ENCODE results near the gene PAEP. TPM values are rescaled to one million over a fixed set of nuclear protein-coding genes. Genes with fewer than 3 reads are reported as not detected.

The PAEP gene
- total RNA-seq (not detected), polyA plus RNA-seq (not detected)

DNA sequence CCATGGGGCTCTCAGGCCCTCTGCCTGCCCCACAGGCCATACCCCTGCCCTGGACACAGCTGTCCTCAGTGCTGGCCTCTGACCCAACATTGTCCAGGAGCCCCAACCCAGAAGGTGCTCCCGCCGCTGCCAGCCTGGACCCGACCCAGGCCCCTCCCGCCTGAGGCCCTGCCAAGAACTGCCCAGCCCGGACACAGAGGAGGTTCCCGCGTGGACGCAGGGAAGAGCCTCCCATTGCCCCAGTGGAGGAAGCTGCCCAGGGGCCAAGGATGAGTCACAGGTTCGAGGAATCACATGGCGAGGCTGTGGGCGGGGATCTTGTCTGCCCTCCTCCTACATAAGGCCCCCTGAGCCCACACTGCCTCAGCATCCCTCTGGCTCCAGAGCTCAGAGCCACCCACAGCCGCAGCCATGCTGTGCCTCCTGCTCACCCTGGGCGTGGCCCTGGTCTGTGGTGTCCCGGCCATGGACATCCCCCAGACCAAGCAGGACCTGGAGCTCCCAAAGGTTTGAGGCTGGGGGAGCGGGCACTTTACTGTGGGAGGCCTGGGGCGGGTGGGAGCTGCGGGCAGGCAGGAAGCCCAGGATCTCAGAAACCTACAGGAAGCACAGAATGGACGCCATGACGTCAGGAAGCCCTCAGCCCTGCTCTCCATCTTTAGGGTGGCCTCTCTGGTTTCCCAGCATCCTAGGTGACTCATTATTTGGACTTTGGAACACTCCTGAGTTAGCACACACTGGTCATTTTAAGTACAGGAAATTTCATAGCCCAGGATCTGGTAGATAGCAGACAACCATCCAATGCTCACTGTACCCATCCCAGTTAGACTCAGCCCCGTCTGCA lies at the start of gene PAEP:
Gene PAEP, plus strand, starts transcription at position 366 of the 844 bp plus-strand sequence.
- no peak for DNase-seq (ENCODE audit: low spot score)
- H3K4me1 ChIP-seq (ENCODE audit: control insufficient read depth in 4 of 4, insufficient read depth in 4 of 4, low read length in 3 of 4): no peaks in the 10 kb centered on the region
- no peak for TF ChIP-seq FOXA1 (IDR thresholded peaks at IDR 0.05)
- TF ChIP-seq, protein P1, sequence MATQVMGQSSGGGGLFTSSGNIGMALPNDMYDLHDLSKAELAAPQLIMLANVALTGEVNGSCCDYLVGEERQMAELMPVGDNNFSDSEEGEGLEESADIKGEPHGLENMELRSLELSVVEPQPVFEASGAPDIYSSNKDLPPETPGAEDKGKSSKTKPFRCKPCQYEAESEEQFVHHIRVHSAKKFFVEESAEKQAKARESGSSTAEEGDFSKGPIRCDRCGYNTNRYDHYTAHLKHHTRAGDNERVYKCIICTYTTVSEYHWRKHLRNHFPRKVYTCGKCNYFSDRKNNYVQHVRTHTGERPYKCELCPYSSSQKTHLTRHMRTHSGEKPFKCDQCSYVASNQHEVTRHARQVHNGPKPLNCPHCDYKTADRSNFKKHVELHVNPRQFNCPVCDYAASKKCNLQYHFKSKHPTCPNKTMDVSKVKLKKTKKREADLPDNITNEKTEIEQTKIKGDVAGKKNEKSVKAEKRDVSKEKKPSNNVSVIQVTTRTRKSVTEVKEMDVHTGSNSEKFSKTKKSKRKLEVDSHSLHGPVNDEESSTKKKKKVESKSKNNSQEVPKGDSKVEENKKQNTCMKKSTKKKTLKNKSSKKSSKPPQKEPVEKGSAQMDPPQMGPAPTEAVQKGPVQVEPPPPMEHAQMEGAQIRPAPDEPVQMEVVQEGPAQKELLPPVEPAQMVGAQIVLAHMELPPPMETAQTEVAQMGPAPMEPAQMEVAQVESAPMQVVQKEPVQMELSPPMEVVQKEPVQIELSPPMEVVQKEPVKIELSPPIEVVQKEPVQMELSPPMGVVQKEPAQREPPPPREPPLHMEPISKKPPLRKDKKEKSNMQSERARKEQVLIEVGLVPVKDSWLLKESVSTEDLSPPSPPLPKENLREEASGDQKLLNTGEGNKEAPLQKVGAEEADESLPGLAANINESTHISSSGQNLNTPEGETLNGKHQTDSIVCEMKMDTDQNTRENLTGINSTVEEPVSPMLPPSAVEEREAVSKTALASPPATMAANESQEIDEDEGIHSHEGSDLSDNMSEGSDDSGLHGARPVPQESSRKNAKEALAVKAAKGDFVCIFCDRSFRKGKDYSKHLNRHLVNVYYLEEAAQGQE (IDR thresholded peaks at IDR 0.05): no peak
- no peak for TF ChIP-seq YY1 (IDR thresholded peaks at IDR 0.05)
- no peak for TF ChIP-seq HNF4A (conservative IDR thresholded peaks at IDR 0.05)
- H3K36me3 ChIP-seq (ENCODE audit: control insufficient read depth in 4 of 4, insufficient read depth in 3 of 4, low read depth in 1 of 4, low read length in 3 of 4): no peaks in the 10 kb centered on the region
- H3K9me3 ChIP-seq (ENCODE audit: control insufficient read depth in 4 of 4, low read length in 3 of 4): peaks cover 0 to 3% (median 0%) of the 10 kb centered on the region in 4 donors
- H3K27me3 ChIP-seq (ENCODE audit: control insufficient read depth in 4 of 4, insufficient read depth in 4 of 4, low read length in 3 of 4): peaks cover 0 to 8% (median under 1%) of the 10 kb centered on the region in 4 donors
- H3K9ac ChIP-seq (ENCODE audit: low read depth in 1 of 2, low read length in 2 of 2): no peak within 1 kb of the TSS
- no peak within 1 kb of the TSS for H3K4me3 ChIP-seq (ENCODE audit: low read depth in 1 of 3, low read length in 3 of 3)
- WGBS: 87% methylated on average over 20 of the region's 20 CpGs
- H3K27ac ChIP-seq (ENCODE audit: low read depth in 1 of 2, low read length in 2 of 2): no peak within 1 kb of the TSS

DNA sequence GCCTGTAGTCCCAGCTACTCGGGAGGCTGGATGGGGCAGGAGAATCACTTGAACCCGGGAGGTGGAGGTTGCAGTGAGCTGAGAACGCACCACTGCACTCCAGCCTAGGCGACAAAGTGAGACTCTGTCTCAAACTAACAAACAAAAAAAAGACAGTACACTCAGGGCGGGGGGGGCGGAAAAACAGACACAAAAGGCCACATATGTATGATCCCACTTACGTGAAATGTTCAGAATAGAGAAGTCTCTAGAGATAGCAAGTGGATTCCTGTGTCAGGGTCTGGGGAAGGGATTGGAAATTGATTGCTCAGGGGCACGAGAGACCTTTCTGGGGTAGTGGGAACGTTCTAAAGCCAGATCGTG lies 49.3 kb upstream of the PAEP start:
- no peaks in the 10 kb centered on the region for H3K4me1 ChIP-seq (ENCODE audit: control insufficient read depth in 4 of 4, insufficient read depth in 4 of 4, low read length in 3 of 4)
- H3K27ac ChIP-seq (ENCODE audit: low read depth in 1 of 2, low read length in 2 of 2): no peak overlapping the region
- no peak overlapping the region for H3K4me3 ChIP-seq (ENCODE audit: low read depth in 1 of 3, low read length in 3 of 3)
- 74% methylated on average over 10 of the region's 10 CpGs for WGBS
- DNase-seq (ENCODE audit: low spot score): no peak
- TF ChIP-seq TAF1 (conservative IDR thresholded peaks at IDR 0.05): no peak
- TF ChIP-seq, protein P2, sequence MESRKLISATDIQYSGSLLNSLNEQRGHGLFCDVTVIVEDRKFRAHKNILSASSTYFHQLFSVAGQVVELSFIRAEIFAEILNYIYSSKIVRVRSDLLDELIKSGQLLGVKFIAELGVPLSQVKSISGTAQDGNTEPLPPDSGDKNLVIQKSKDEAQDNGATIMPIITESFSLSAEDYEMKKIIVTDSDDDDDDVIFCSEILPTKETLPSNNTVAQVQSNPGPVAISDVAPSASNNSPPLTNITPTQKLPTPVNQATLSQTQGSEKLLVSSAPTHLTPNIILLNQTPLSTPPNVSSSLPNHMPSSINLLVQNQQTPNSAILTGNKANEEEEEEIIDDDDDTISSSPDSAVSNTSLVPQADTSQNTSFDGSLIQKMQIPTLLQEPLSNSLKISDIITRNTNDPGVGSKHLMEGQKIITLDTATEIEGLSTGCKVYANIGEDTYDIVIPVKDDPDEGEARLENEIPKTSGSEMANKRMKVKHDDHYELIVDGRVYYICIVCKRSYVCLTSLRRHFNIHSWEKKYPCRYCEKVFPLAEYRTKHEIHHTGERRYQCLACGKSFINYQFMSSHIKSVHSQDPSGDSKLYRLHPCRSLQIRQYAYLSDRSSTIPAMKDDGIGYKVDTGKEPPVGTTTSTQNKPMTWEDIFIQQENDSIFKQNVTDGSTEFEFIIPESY (IDR thresholded peaks at IDR 0.05): no peak
- TF ChIP-seq, protein P3, sequence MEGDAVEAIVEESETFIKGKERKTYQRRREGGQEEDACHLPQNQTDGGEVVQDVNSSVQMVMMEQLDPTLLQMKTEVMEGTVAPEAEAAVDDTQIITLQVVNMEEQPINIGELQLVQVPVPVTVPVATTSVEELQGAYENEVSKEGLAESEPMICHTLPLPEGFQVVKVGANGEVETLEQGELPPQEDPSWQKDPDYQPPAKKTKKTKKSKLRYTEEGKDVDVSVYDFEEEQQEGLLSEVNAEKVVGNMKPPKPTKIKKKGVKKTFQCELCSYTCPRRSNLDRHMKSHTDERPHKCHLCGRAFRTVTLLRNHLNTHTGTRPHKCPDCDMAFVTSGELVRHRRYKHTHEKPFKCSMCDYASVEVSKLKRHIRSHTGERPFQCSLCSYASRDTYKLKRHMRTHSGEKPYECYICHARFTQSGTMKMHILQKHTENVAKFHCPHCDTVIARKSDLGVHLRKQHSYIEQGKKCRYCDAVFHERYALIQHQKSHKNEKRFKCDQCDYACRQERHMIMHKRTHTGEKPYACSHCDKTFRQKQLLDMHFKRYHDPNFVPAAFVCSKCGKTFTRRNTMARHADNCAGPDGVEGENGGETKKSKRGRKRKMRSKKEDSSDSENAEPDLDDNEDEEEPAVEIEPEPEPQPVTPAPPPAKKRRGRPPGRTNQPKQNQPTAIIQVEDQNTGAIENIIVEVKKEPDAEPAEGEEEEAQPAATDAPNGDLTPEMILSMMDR (IDR thresholded peaks at IDR 0.05; ENCODE audit: low read depth, low read length, missing input control): no peak
- TF ChIP-seq YY1 (IDR thresholded peaks at IDR 0.05): no peak
- no peak overlapping the region for H3K9ac ChIP-seq (ENCODE audit: low read depth in 1 of 2, low read length in 2 of 2)
- no peaks in the 10 kb centered on the region for H3K9me3 ChIP-seq (ENCODE audit: control insufficient read depth in 4 of 4, low read length in 3 of 4)
- no peaks in the 10 kb centered on the region for H3K36me3 ChIP-seq (ENCODE audit: control insufficient read depth in 4 of 4, insufficient read depth in 3 of 4, low read depth in 1 of 4, low read length in 3 of 4)
- peaks cover 0 to 2% (median 0%) of the 10 kb centered on the region in 4 donors for H3K27me3 ChIP-seq (ENCODE audit: control insufficient read depth in 4 of 4, insufficient read depth in 4 of 4, low read length in 3 of 4)

DNA sequence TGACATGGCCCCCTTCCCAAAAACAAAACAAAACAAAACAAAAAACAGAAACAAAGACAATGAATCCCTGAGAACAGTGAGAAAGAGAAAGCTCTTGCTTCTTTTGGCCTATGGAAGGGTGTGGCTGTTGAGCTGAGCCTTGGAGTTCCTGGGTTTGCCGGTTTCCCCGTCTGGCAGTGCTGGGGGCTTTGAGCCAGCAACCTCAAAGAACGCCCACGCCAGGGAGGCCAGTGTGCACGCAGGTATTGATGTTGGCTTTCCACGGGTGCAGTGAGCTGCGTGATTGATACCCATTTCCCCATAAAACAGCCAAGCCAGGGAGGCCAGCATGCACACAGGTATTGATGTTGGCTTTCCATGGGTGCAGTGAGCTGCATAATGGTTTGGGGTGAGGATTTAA lies 48.7 kb upstream of the PAEP start:
- no peaks in the 10 kb centered on the region for H3K36me3 ChIP-seq (ENCODE audit: control insufficient read depth in 4 of 4, insufficient read depth in 3 of 4, low read depth in 1 of 4, low read length in 3 of 4)
- H3K9ac ChIP-seq (ENCODE audit: low read depth in 1 of 2, low read length in 2 of 2): no peak overlapping the region
- peaks cover 0 to 2% (median 0%) of the 10 kb centered on the region in 4 donors for H3K27me3 ChIP-seq (ENCODE audit: control insufficient read depth in 4 of 4, insufficient read depth in 4 of 4, low read length in 3 of 4)
- no peak overlapping the region for H3K4me3 ChIP-seq (ENCODE audit: low read depth in 1 of 3, low read length in 3 of 3)
- H3K27ac ChIP-seq (ENCODE audit: low read depth in 1 of 2, low read length in 2 of 2): no peak overlapping the region
- no peak for DNase-seq (ENCODE audit: low spot score)
- no peaks in the 10 kb centered on the region for H3K9me3 ChIP-seq (ENCODE audit: control insufficient read depth in 4 of 4, low read length in 3 of 4)
- H3K4me1 ChIP-seq (ENCODE audit: control insufficient read depth in 4 of 4, insufficient read depth in 4 of 4, low read length in 3 of 4): no peaks in the 10 kb centered on the region
- WGBS: 55% methylated on average over 7 of the region's 7 CpGs
- TF ChIP-seq GABPA (IDR thresholded peaks at IDR 0.05 in 1 of 2, conservative IDR thresholded peaks at IDR 0.05 in 1 of 2) (no peak), FOXA1 (IDR thresholded peaks at IDR 0.05) (no peak), SP1 (IDR thresholded peaks at IDR 0.05) (no peak), EGR1 (IDR thresholded peaks at IDR 0.05; ENCODE audit: low read depth in 2 of 2) (no peak), FOXA2 (IDR thresholded peaks at IDR 0.05) (no peak), RXRA (IDR thresholded peaks at IDR 0.05) (no peak), RAD21 (IDR thresholded peaks at IDR 0.05) (no peak), HNF4A (conservative IDR thresholded peaks at IDR 0.05) (no peak)
- TF ChIP-seq, protein P1 (IDR thresholded peaks at IDR 0.05): no peak
- TF ChIP-seq, protein P4, sequence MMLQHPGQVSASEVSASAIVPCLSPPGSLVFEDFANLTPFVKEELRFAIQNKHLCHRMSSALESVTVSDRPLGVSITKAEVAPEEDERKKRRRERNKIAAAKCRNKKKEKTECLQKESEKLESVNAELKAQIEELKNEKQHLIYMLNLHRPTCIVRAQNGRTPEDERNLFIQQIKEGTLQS (IDR thresholded peaks at IDR 0.05): no peak
